NCI-H2196 treated with DMSO at 0.1 percent for 48 hours (cell line): ENCODE results near the gene METTL21C.

ENCODE experiments used
- DNase-seq: peaks from one replicate; lab custom pipeline; 2025; ENCODE audit not compliant: unreplicated experiment; lab: John Stamatoyannopoulos, UW

Gene METTL21C

GRCh38 chr13:102697929-102698648 lies 3.2 kb upstream of the METTL21C start:
- no peak for DNase-seq

- no peak for DNase-seq
Observed at GRCh38 chr13:102697264-102697663, 2.4 kb upstream of the METTL21C start.

GRCh38 chr13:102696465-102696864 lies 1.6 kb upstream of the METTL21C start:
- no peak for DNase-seq

GRCh38 chr13:102693776-102694175 lies 1.1 kb downstream of the METTL21C start:
- DNase-seq = no peak

GRCh38 chr13:102693250-102693649 lies 1.6 kb downstream of the METTL21C start:
- no peak for DNase-seq

- DNase-seq = no peak
Observed at GRCh38 chr13:102692491-102692826, 2.4 kb downstream of the METTL21C start.

- no peak for DNase-seq
Observed at GRCh38 chr13:102690883-102691282, 4.0 kb downstream of the METTL21C start.

- no peak for DNase-seq
Observed at GRCh38 chr13:102688306-102688973, 6.4 kb downstream of the METTL21C start.

- no peak for DNase-seq
Observed at GRCh38 chr13:102687520-102687919, 7.3 kb downstream of the METTL21C start.

GRCh38 chr13:102686024-102686423 lies 8.8 kb downstream of the METTL21C start:
- no peak for DNase-seq

- no peak for DNase-seq
Observed at GRCh38 chr13:102683637-102684036, 11.2 kb downstream of the METTL21C start.

- DNase-seq = no peak
Observed at GRCh38 chr13:102682727-102683126, 12.1 kb downstream of the METTL21C start.

GRCh38 chr13:102682211-102682610 lies 12.6 kb downstream of the METTL21C start:
- no peak for DNase-seq

- no peak for DNase-seq
Observed at GRCh38 chr13:102680842-102681740, 13.8 kb downstream of the METTL21C start.

- no peak for DNase-seq
Observed at GRCh38 chr13:102680133-102680717, 14.6 kb downstream of the METTL21C start.

GRCh38 chr13:102679449-102680132 lies 15.3 kb downstream of the METTL21C start:
- DNase-seq = no peak

GRCh38 chr13:102678339-102679107 lies 16.3 kb downstream of the METTL21C start:
- no peak for DNase-seq

GRCh38 chr13:102677122-102677521 lies 17.7 kb downstream of the METTL21C start:
- no peak for DNase-seq

GRCh38 chr13:102675115-102675514 lies 19.7 kb downstream of the METTL21C start:
- no peak for DNase-seq

GRCh38 chr13:102670130-102670529 lies 24.7 kb downstream of the METTL21C start:
- DNase-seq = no peak
